Astrocyte (in vitro differentiated cells and primary cell): ENCODE data around the gene BBS5. TPM values are rescaled to one million over a fixed set of nuclear protein-coding genes. Genes with fewer than 3 reads are reported as not detected.
A peak's percentile ranks its signal among the peaks of the same experiment; 100 is the strongest.

Source experiments
- DNase-seq: peaks from one replicate; pipeline ENCODE4 v3.0.0-alpha.2; 2010; ENCODE audit warnings: low read depth
- FAIRE-seq: peaks from 2 replicates; lab custom pipeline; 2011; peaks lifted over from hg19 to GRCh38; lab: Jason Lieb, UNC
- H2AFZ ChIP-seq: 2 replicates; pipeline ENCODE4 v1.6.0; 2012; ENCODE audit warnings: low read depth, low read length, inconsistent platforms
- H3K27ac ChIP-seq: 2 replicates; pipeline ENCODE4 v1.5.1; 2011; ENCODE audit warnings: low read depth, low read length, inconsistent platforms
- H3K27me3 ChIP-seq: 2 replicates; pipeline ENCODE4 v1.6.0; 2011; ENCODE audit warnings: low read length, inconsistent platforms; ENCODE audit not compliant: insufficient read depth
- H3K36me3 ChIP-seq: 2 replicates; pipeline ENCODE4 v1.5.1; 2011; ENCODE audit warnings: low read length, inconsistent platforms; ENCODE audit not compliant: insufficient read depth
- H3K4me1 ChIP-seq: 2 replicates; pipeline ENCODE4 v1.5.1; 2011; ENCODE audit warnings: low read length, inconsistent platforms; ENCODE audit not compliant: insufficient read depth
- H3K4me2 ChIP-seq: 2 replicates; pipeline ENCODE4 v1.6.0; 2012; ENCODE audit warnings: low read length, inconsistent platforms
- H3K4me3 ChIP-seq: 2 replicates; pipeline ENCODE4 v1.5.1; 2011; ENCODE audit warnings: low read depth, mild to moderate bottlenecking, low read length, inconsistent platforms; ENCODE audit not compliant: insufficient read depth
- H3K79me2 ChIP-seq: 2 replicates; pipeline ENCODE4 v1.6.0; 2012; ENCODE audit warnings: mild to moderate bottlenecking, low read length, inconsistent platforms; ENCODE audit not compliant: insufficient read depth
- H3K9ac ChIP-seq: 2 replicates; pipeline ENCODE4 v1.6.0; 2012; ENCODE audit warnings: mild to moderate bottlenecking, low read length, inconsistent platforms
- H3K9me3 ChIP-seq: 2 replicates; pipeline ENCODE4 v1.5.1; 2012; ENCODE audit warnings: low read depth, mild to moderate bottlenecking, low read length, inconsistent platforms; ENCODE audit not compliant: insufficient read depth
- H4K20me1 ChIP-seq: 2 replicates; pipeline ENCODE4 v1.6.0; 2012; ENCODE audit warnings: low read length, inconsistent platforms; ENCODE audit not compliant: insufficient read depth
- H3K27ac Mint-ChIP-seq: one replicate; pipeline ENCODE4 v1.8.0; 2021; ENCODE audit warnings: mild to moderate bottlenecking, mixed read lengths; ENCODE audit not compliant: unreplicated experiment
- H3K27me3 Mint-ChIP-seq: one replicate; pipeline ENCODE4 v1.8.0; 2021; ENCODE audit warnings: low read depth, mixed read lengths; ENCODE audit not compliant: unreplicated experiment
- H3K36me3 Mint-ChIP-seq: one replicate; pipeline ENCODE4 v1.8.0; 2021; ENCODE audit warnings: low read depth, mixed read lengths; ENCODE audit not compliant: unreplicated experiment
- H3K4me1 Mint-ChIP-seq: one replicate; pipeline ENCODE4 v1.8.0; 2021; ENCODE audit warnings: low read depth, mixed read lengths; ENCODE audit not compliant: unreplicated experiment
- H3K4me3 Mint-ChIP-seq: one replicate; pipeline ENCODE4 v1.8.0; 2021; ENCODE audit warnings: mild to moderate bottlenecking, moderate library complexity, mixed read lengths; ENCODE audit not compliant: unreplicated experiment
- H3K9me3 Mint-ChIP-seq: one replicate; pipeline ENCODE4 v1.8.0; 2021; ENCODE audit warnings: mild to moderate bottlenecking, mixed read lengths; ENCODE audit not compliant: unreplicated experiment
- EZH2 ChIP-seq: IDR thresholded peaks from 2 replicates; pipeline ENCODE4 v1.6.1; 2012; ENCODE audit warnings: mild to moderate bottlenecking, low read length, inconsistent platforms; ENCODE audit not compliant: insufficient read depth
- total RNA-seq: library from RNA; stranded (reverse); gene quantifications from 2 replicates; pipeline ENCODE4 v1.2.1, GENCODE V29; 2021
- TF ChIP-seq, protein P1 (sequence below): IDR thresholded peaks from 2 replicates; pipeline ENCODE4 v1.5.1; 2011; ENCODE audit warnings: low read depth, mild to moderate bottlenecking, inconsistent platforms, low read length, moderate library complexity; ENCODE audit not compliant: insufficient read depth

BBS5 gene
- total RNA-seq, 1 donor from 2014 or later, result 3.9 TPM

DNA sequence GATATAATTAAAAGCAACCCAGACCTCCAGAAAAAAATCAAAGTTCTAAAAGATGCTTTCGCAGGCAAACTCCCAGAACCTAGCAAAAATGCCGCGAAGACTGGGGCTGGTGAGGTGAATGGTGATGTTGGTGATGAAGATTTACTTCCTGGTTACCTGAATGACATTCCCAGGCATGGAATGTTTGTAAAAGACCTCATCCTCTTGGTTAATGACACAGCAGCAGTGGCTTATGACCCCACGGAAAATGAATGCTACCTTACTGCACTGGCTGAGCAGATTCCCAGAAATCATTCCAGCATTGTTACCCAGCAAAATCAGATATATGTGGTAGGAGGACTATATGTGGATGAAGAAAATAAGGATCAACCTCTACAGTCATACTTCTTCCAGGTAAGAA is 31.2 kb downstream of the BBS5 start:
- no peak overlapping the region for H3K27ac ChIP-seq
- TF ChIP-seq, protein P1, sequence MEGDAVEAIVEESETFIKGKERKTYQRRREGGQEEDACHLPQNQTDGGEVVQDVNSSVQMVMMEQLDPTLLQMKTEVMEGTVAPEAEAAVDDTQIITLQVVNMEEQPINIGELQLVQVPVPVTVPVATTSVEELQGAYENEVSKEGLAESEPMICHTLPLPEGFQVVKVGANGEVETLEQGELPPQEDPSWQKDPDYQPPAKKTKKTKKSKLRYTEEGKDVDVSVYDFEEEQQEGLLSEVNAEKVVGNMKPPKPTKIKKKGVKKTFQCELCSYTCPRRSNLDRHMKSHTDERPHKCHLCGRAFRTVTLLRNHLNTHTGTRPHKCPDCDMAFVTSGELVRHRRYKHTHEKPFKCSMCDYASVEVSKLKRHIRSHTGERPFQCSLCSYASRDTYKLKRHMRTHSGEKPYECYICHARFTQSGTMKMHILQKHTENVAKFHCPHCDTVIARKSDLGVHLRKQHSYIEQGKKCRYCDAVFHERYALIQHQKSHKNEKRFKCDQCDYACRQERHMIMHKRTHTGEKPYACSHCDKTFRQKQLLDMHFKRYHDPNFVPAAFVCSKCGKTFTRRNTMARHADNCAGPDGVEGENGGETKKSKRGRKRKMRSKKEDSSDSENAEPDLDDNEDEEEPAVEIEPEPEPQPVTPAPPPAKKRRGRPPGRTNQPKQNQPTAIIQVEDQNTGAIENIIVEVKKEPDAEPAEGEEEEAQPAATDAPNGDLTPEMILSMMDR, result no peak
- no peak for TF ChIP-seq EZH2
- H3K27me3 Mint-ChIP-seq, result no peaks in the 10 kb centered on the region

DNA sequence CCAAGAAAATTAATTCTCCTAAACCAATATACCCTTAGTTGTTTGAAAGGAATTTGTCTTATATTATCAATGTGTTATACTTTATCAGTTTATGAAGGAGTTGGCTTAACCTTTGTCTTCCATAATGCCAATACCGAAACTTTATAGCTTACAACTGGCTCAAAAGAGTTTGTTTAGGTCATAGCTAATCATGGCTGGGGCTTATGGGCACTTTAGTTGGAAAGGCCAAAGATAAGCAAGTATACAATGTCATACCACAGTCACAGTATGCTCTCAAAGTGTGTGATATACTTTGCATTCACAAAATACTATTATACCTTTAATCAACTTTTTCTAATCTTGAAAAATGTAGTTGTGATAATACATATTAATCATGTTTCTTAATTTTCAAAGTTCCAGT is 32.5 kb downstream of the BBS5 start:
- Histone ChIP-seq H3K4me1 (peaks cover 10% of the 10 kb centered on the region), H2AFZ (no peak overlapping the region), H3K36me3 (no peaks in the 10 kb centered on the region), H3K4me3 (no peak overlapping the region), H3K27me3 (no peaks in the 10 kb centered on the region), H3K4me2 (no peak overlapping the region), H3K9me3 (no peaks in the 10 kb centered on the region), H3K27ac (no peak overlapping the region), H3K9ac (no peak overlapping the region), H3K79me2 (no peaks in the 10 kb centered on the region), H4K20me1 (no peaks in the 10 kb centered on the region)
- no peaks in the 10 kb centered on the region for H3K27me3 Mint-ChIP-seq
- H3K4me1 Mint-ChIP-seq, result peaks cover 1% of the 10 kb centered on the region
- H3K4me3 Mint-ChIP-seq, result no peak overlapping the region
- H3K27ac Mint-ChIP-seq, result no peak overlapping the region
- FAIRE-seq (no peak), DNase-seq (no peak)
- H3K9me3 Mint-ChIP-seq, result no peaks in the 10 kb centered on the region
- no peak for TF ChIP-seq EZH2
- TF ChIP-seq, protein P1, result no peak
- no peaks in the 10 kb centered on the region for H3K36me3 Mint-ChIP-seq

More for the DNA sequence above, 31.2 kb downstream of the BBS5 start:
- H3K9me3 Mint-ChIP-seq, result no peaks in the 10 kb centered on the region
- no peak overlapping the region for H3K4me3 ChIP-seq
- H3K79me2 ChIP-seq, result no peaks in the 10 kb centered on the region
- no peak overlapping the region for H3K4me3 Mint-ChIP-seq
- H3K9me3 ChIP-seq, result no peaks in the 10 kb centered on the region
- no peak overlapping the region for H2AFZ ChIP-seq
- no peak for DNase-seq
- H3K4me1 Mint-ChIP-seq, result peaks cover 1% of the 10 kb centered on the region
- no peaks in the 10 kb centered on the region for H3K36me3 Mint-ChIP-seq
- FAIRE-seq, result no peak
- no peak overlapping the region for H3K9ac ChIP-seq
- H3K4me2 ChIP-seq, result no peak overlapping the region
- no peaks in the 10 kb centered on the region for H3K36me3 ChIP-seq
- H3K27me3 ChIP-seq, result no peaks in the 10 kb centered on the region
- H4K20me1 ChIP-seq, result no peaks in the 10 kb centered on the region
- peaks cover 10% of the 10 kb centered on the region for H3K4me1 ChIP-seq
- H3K27ac Mint-ChIP-seq, result no peak overlapping the region

DNA sequence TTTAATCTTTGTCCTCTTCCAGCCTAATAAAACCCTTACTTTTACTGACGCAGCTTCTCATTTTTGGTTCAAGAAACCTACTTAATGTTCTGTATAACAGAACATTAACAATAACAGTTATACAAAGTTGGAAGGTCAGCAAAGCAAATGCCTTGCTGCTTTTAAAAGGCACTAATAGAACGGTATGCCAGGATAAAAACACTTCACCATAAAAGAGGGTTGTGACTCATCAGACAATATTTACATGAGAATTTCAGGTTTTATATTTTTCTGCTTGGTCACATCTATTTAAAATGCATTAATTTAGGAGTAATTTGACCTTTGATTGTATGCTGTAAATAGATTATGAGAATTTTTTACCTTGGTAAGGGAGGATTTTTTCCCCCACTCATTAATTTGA is 33.2 kb downstream of the BBS5 start:
- Histone ChIP-seq H3K36me3 (no peaks in the 10 kb centered on the region), H3K9ac (no peak overlapping the region), H3K9me3 (no peaks in the 10 kb centered on the region), H3K27me3 (no peaks in the 10 kb centered on the region), H2AFZ (no peak overlapping the region), H4K20me1 (no peaks in the 10 kb centered on the region), H3K4me3 (no peak overlapping the region), H3K4me2 (no peak overlapping the region), H3K79me2 (no peaks in the 10 kb centered on the region), H3K27ac (no peak overlapping the region), H3K4me1 (peaks cover 5% of the 10 kb centered on the region)
- Mint-ChIP-seq H3K9me3 (no peaks in the 10 kb centered on the region), H3K4me1 (peaks cover 1% of the 10 kb centered on the region), H3K4me3 (no peak overlapping the region), H3K27me3 (no peaks in the 10 kb centered on the region), H3K36me3 (no peaks in the 10 kb centered on the region), H3K27ac (no peak overlapping the region)
- no peak for TF ChIP-seq EZH2
- TF ChIP-seq, protein P1, result no peak
- DNase-seq (peak; percentile 14), FAIRE-seq (no peak)
